ENCODE results near the gene ETNK2.

The ETNK2 gene

GRCh38 chr1:204081791-204082513, 69.9 kb downstream of the ETNK2 start:
- H3K4me3 ChIP-seq (ENCODE audit: low read depth, low read length) = no peak overlapping the region
- no peak for TF ChIP-seq CTCF (IDR thresholded peaks at IDR 0.05; ENCODE audit: low read depth, low read length)

GRCh38 chr1:204081164-204081790, 70.6 kb downstream of the ETNK2 start:
- no peak for TF ChIP-seq CTCF (IDR thresholded peaks at IDR 0.05; ENCODE audit: low read depth, low read length)
- no peak overlapping the region for H3K4me3 ChIP-seq (ENCODE audit: low read depth, low read length)
